NCI-H146 (cell line): ENCODE measurements around the gene ARHGAP28.

Source experiments
- DNase-seq: peaks from one replicate; lab custom pipeline; 2025; lab: John Stamatoyannopoulos, UW

ARHGAP28 gene

DNA sequence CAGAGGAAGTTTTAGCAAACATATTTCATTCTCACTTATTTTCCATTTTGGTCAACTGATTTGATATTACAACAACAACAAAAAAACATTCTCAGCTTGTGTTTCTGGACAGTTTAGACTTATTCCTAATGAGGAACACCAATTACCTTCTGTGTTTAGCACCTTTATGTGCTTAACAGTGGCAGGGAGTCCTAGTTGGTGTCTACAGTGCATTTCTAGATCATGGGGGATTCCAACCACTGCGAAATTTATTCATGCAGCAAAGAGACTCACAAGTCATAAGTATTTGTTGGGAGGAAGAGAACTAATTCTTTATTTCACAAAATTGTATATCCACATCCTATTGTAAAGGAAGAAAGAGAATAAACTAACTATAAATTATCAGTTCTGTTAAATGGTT lies 4.2 kb downstream of the ARHGAP28 start:
- no peak for DNase-seq

DNA sequence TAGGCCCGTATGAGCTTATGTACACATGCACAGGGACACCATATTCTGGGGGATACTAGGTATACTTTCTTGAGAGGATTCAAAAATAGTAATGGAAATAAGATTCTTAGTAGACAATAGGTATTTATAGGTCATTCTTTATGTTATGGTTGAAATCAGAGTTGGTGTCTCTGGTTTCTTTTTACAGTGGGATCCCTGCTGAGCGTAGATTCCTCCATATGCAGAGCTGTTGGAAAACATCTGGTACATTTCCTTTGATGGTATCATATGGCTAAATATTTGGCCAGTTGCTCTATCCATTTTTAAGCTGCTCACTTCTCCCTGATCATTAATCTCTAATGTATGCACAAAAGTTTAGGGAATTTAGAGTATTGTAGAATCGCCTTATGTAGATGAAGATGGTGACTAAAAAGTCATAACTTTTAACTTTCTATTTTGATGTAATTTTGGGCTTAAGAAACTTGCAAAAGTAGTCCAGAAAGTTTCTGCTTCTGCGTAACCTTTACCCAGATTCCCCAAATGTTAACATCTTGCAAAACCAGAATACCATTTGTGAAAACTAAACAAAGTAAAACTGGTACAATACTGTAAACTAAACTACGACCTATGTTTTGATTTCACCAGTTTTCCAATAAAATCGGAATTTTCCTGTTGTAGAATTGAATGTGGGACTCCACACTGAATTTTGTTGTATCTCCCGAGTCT lies 5.4 kb downstream of the ARHGAP28 start:
- DNase-seq = no peak

DNA sequence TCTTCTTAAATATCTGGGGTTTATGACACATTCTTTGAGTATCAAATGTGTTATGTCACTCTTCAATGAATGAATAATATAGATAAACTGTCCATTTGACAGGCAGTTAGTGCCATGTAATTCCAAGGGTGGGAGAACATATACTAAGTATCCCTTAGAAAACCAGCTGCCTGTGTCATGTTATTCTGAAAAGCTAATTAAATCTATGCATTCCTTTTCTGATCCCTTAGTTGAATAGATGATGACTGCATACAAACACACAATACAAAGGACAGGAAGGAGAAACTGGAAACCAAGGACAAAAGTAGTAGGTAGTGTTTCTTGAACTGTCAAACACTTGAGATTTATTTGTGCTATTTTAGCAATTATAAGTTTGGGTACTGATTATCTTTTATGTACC lies 8.3 kb downstream of the ARHGAP28 start:
- DNase-seq = no peak

DNA sequence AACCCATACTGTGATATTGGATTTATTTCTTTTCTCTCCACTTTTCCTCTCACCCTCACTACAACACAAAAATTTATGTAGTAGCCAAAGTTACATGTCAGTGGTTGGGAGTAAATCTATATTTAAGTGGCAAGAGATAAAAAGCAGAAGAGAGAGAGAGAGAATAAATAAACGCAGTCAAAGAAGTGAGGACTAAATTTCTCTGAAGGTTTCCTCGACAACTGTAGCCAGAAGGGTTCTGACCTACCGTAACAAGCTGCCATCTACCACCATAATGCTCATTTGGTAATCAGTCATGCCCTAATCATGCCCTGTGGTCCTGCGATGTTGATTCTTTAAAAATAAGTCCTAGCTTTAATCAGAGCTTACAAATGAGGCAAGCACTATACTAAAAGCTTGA lies 9.1 kb downstream of the ARHGAP28 start:
- no peak for DNase-seq

DNA sequence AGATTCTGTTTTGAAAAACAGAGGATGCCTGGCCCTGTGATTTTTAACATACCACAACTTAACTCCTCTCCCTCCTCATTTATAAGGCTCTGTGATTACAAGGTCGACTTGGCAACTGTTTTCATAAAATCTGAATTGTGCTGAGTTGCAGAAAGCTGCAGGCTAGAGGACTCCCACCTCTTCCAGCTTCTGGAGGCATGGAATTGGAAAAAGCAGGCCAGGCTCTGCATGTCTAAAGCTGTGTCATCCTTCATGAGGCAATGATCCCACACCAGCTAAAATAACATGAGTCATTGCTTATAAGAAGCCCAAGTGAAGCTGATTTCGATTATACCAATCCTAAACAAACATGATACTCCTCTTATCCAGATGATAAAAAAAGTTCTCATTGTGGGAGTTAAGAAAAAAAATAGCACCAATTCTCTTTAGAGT lies 11.7 kb downstream of the ARHGAP28 start:
- no peak for DNase-seq

DNA sequence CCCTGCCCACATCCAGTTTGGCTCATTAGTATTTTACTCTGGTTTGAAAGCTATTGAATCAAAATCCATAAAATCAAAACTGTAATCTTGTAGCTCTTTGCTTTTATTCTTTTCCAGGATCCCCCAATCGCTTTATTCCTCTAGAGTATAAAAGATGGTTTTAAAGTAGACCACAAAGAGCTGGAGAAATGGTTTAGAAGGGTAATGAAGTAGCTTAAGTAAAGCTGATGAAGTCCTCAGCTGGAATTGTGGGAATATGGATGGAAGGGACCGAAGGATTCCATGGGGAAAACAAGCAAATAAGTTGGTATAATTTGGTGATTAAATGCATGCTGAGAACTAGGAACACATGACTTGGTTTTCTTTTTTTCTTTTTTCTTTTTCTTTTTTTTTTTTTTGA lies 12.3 kb downstream of the ARHGAP28 start:
- DNase-seq = no peak

DNA sequence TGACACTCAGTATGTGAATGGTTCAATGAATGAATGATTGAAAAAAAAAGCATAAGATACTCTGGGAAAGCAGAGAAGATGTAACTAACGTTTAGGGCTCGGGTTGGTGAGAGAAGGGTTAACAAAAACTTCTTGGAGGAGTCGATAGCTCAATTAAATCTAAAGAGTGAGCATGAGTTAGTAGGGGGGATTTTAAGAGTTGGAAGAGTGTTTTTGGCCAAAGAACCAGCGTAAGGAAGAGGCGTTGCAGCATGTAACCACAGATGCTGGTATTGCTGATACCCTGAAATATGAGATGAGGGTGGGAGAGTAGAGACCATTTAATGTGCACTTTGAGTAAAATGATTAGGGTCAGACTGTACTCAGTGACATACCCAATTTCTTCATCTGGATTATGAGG lies 14.5 kb downstream of the ARHGAP28 start:
- no peak for DNase-seq

DNA sequence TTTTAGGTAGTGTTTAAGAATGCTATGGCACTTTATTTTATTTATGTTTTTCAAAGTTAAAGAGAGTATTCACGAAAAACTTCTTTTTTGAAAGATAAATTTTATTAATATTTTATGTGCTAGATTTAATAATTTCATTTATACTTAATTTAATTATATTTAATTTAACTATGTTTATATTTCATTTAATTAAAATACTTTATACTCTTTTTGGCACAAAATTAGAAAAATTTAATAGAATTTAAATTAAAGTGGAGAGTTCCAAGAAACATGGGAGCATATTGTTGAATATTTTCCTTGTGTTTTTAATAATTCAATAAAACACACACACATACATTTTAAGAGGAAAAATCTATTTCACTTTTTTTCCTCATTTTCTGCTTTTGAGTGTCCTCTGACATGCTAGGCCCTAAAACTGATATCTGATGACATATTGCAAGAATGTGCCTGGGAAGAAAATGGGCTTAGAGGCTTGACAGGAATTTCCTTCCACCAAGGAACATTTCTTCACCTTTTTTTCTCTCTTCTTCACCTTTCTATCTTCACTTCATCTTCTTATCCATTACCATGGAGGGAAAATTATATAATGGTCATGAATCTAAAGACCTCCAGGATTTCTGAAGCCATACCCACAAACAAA lies 15.4 kb downstream of the ARHGAP28 start:
- no peak for DNase-seq

DNA sequence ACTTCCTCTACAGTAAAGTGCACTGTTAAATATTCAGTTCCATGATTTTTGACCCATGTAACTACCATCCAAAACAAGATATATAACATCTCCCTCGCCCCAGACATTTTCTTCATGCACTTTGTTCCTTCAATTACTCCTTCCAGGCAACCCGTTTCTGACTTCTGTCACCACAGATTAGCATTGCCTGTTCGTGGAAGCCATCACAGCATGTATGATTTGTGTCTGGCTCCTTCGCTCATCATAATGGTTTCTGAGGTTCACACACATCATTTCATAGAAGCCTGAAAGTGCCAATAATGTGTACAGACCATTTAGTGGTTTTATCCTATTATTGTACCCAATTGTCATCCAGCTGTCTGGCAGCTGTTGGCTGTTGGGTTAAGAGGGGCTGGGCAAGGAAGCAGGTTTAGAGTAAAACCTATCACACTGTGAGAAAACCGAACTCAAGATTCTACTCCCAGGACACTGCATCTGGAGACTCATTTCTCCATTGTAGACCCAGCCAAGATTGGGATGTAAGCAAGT lies 16.1 kb downstream of the ARHGAP28 start:
- DNase-seq = no peak

DNA sequence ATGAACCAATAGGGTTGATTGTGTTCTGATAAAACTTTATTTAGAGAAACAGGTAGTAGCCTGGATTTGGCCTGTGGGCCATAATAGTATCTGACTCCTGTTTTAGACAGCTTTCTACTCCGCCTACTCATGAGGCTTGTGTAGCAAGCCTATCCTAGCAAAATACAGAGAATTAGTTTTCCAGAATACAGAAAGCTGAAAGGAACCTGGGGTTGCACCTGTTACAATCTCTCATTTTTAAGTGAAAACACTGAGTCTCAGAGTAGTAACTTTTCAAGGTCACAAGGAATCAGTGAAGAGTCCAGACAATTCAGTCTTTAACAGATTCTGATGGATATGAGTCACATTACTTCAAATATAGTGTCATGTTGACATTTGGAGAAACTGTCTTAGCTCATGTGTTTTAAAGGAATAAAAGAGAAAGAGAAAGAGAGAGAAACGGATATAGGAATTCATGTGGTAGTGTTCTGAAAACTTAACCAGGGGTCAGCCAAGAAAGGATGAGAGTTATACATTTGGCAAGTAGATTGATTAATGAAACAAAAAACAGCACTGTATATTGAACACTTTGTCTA lies 17.0 kb downstream of the ARHGAP28 start:
- DNase-seq = no peak

DNA sequence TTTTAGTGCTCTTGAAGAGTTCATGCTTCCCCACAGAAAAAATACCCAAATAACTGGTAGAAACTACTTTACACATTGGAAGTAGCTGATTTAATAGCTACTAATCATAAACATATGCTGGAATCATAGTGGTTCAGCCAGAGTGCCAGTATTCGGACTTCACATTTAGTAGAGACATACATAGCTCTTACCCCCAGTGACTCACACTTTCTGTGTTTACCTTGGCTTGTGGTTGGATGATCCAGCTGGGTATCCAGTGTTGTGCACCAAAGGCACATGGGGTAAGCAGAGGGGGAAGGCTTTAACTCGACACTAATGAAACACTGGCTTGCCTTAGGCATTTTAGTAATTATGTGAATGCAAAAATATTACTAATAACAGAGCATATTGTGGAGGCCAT lies 18.1 kb downstream of the ARHGAP28 start:
- no peak for DNase-seq

DNA sequence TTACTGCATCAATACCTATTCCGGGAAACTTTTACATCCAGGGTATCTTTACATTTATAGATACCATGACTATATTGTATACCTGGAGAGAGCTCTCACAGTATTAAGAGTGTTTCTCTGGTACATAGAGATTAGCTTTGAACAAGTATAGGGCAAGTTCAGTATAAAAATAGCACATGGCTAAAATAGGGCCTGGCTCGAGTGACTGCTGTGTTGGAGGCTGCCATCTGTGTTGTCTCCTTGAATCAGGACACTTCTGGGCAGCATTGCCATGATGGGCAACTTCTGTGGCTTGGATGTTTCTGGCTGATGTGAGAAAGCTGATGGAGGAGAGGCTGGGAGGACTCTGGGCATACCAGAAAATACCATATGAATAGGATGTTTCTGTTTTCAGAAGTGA lies 18.7 kb downstream of the ARHGAP28 start:
- no peak for DNase-seq

DNA sequence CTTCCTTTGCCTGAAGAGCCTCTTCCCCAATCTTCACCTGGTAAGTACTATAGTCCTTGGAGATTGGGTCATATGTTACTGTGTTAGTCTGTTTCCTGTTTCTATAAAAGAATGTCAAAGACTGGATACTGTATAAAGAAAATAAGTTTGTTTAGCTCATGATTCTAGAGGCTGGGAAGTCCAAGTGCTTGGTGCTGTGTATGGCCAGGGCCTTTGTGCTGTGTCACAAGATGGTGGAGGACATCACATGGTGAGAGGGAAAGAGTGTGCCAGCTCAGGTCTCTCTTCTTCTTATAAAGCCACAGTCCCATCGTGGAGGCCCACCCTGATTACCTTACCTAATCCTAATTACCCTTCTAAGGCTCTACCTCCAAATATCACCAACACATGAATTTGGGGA lies 20.9 kb downstream of the ARHGAP28 start:
- DNase-seq = no peak

DNA sequence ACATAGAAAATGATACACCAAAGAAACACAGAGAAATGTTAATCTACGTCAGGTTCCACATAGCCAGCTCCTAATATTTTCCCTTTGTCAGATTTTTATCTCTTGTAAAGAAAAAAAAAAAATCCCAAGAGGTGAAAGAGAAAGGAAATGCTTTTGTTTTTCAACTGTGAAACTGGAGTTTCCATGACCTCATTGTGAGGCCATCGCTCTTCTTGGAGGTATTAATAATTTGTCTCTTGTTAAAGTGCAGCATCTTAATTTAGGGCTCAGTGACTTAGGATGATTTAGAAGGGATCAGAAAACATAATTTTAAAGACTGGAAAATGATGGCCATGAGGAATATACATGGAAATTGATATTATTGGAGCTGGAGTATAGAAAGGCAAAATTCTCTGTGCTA lies 21.7 kb downstream of the ARHGAP28 start:
- no peak for DNase-seq

DNA sequence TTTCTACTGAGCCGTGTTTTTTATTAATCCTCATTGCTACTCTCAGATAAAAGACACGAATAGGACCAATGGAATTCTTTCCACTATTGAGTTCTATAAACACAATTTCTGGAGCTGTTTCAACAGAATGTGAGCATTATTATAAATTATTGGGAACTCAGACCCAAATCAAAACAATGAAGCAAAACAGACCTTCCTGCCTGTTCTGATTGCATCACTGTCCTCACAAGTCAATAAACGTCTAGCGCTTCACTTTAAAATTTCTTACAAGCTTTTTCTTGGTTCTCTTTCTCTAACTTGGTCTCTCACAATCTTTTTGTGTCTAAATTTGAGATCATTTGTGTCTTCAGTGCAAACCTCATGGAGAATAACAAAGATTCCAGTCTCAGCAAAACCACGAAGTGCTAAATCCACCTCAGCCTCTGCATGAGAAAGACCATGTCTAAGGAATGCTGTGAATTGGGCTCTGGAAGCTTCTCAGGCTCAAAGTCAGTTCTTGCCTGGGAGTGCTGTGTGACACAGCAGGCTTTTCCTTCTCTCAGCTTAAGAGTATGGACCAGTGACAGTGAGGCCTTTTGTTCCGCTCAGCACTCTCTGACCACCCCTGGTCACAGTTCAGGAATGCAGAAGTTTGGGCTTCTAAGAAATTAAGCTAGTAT lies 22.8 kb downstream of the ARHGAP28 start:
- DNase-seq = no peak

DNA sequence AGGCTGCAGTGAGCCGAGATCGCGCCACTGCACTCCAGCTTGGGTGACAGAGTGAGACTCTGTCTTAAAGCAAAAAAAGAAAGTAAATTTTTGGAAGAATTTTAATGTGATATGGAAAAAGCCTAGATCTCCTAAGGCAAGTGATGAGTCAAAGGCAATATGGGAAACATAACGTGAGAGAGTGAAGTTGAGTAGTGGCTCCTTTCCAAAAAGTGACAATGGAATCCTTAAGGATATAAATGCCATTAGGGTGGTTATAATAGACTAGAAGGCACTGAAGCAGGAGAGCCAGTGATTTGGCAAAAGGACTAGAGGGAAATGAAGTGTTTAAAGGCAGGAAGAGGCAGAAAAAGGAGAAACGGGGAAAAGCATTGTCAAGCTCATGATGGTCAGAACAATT lies 25.6 kb downstream of the ARHGAP28 start:
- no peak for DNase-seq

DNA sequence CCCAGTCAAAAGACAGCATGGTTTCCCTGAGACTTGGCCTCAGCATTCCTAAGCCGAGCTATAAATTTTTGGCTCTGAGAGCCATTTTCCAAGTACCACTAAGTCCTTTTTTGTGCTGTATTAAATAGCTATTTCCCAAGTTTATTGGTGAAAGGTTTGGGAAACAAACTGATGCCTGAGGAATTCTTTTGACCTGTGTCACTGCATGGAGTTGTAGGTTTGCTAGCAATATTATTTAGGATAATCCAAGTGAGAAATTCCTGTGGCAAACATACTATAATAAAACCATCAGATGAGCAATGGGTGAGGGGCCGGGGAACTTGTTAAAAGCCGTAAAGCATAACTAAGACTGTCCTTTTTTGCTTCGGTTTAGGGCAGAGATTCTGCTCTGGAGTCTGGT lies 28.4 kb downstream of the ARHGAP28 start:
- no peak for DNase-seq

DNA sequence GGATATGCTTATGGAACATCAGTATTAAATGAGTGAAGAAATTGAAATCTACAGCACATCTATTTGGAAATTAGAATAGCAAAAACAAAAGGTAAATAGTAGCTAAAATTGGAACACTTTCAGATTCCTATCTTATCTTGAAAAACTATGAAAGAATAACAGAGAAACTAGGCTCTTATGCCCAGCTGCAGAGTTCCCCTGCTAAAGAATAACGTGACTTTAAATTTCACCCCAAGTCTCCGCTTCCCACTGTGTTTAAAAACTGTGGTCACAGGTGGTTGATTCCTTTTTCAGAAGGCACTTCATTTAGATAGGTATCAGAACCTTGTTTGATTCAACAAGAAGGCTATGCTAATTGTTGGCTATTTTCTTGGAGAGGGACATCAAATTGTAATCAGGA lies 30.1 kb downstream of the ARHGAP28 start:
- no peak for DNase-seq

DNA sequence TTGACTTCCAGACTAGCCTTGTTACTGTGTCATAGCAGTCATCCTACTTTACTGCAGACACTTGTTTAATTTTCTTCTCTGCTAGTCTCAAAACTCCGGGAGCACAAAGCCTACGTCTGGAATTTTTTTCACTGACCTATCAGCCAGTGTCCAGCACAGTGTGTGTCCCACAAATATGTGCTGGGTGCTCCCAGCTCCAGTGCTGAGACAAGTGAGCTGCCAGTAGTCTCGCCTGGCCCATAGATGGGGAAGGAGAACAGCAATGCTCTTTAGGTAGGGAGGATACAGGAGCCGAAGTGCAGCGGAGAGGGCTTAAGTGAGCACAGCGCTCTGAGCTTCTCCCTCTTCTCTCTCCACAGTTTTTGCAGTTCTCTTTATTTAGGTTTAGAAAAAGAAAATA lies 34.0 kb downstream of the ARHGAP28 start:
- DNase-seq = no peak

DNA sequence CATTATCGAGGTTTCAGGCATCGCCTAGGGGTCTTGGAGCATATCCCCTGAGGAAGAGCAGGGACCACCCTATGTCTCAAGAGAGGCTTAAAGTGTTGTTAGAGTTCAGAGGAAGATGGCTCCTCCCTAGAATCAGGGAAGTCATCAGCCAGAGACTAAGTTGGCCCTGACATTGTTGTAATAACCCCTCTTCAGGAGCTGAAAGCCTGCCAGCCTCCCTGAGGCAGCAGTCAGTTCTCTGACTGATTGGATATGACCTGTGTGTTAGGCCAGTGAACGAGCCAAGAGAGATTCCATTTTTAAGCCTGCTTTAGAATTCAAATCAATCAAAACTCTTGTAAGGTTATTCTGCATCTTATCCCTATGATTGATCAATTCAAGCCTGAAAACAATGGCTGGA lies 34.9 kb downstream of the ARHGAP28 start:
- no peak for DNase-seq

DNA sequence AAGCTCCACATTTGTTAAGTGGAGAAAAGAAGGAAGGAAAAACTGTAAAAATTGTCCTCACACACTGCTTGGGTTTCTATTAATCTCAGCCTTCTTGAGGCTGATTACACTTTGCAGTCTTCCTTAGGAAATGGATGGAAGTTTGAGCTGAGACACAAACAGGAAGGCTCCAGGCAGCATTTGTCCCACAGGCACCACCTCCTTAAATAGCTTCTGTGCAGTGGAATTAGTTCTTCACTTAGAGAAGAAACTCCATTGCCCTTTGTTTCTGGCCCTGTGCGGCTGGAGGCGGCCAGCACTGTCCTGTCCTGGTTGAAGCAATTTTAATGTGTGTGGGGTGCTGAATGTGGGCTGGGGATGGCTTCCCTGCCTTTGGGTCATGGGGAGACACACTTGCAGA lies 44.3 kb downstream of the ARHGAP28 start:
- no peak for DNase-seq

DNA sequence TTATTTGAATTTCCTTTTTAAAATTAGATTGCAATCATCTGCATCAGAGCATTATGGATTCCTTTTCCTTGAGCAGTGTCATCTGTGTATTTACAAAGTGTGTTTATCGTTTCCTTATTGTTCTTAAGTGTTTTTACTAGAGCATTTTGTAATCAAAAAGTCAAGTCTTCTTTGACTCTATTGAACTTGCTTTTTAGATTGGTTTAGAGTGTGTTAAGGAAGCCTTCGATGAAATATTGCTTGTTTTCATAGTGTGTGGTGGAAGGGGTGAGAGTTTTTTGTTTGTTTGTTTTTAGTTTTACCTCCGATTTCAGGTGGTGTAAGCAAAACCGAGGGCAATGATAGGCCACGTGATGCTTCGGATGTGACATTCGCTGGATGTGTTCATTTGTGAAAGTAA lies 45.7 kb downstream of the ARHGAP28 start:
- no peak for DNase-seq

DNA sequence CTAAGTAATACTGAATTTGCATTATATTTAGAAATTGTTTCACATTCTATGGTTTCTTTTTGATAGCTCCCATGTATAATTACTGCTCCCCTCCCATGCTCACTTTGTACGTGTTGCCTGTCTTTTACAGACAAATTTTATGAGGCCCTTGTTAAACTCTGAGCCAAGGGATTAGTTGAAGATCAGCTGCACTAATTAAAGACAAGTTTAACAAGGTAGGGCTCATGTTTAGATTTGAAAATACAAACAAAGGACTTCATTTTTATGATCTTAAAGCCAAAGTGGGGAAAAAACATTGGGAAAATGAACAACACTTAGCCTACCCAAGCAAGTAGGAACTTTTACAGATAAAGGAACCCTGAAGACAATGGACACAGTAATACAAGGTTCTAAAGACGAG lies 46.2 kb downstream of the ARHGAP28 start:
- no peak for DNase-seq
